HepG2 (cell line): ENCODE data around the gene NUSAP1.

Experiments used
- POGK ChIP-seq: sonication (generic); formaldehyde crosslinking; conservative IDR thresholded peaks from 2 replicates; pipeline ENCODE4 v1.8.0; 2022; ENCODE audit warnings: mild to moderate bottlenecking, moderate library complexity, missing genetic modification reagents
- YY1 ChIP-seq: IDR thresholded peaks from 2 replicates; pipeline ENCODE4 v1.6.1; 2011; ENCODE audit warnings: low read length, low read depth, moderate library complexity, mild to moderate bottlenecking; ENCODE audit not compliant: insufficient read depth, insufficient replicate concordance

DNA sequence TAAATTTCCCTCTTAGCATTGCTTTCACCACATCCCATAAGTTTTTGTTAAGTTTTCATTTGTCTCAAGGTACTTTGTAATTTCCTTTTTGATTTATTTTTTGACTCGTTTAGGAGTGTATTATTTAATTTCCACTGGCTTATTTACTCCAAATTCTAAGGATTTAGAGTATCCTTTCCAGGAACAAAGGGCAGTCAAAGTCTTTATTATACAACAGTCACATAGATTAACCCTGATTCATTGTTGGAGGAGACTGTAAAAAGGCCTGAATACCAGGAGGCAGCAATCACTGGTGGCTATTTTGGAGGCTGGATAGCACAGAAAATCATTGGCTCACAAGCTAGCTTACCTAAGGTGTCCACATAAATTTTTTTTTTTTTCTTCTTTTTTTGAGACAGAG lies 40.2 kb upstream of the NUSAP1 start:
- TF ChIP-seq YY1: no peak
- no peak for TF ChIP-seq POGK
